OCI-LY1 (cell line): ENCODE results near the gene TMEM132A.

ENCODE experiments used
- H2AFZ ChIP-seq: fragments of 200-600 bp; sonication (generic), shearing (Covaris generic); 2 replicates; pipeline ENCODE4 v1.6.0; 2014; ENCODE audit warnings: antibody characterized with exemption, mild to moderate bottlenecking, low read length
- H3F3A ChIP-seq: fragments of 200-600 bp; sonication (generic), shearing (Covaris generic); 2 replicates; pipeline ENCODE4 v1.6.0; 2014; ENCODE audit warnings: mild to moderate bottlenecking, antibody characterized with exemption, low read length, moderate library complexity; ENCODE audit not compliant: insufficient read depth
- H3K27ac ChIP-seq: fragments of 200-600 bp; sonication (generic); 2 replicates; pipeline ENCODE4 v1.5.1; 2014; ENCODE audit warnings: low read length, mixed run types, mild to moderate bottlenecking, low read depth; ENCODE audit not compliant: poor library complexity, severe bottlenecking
- H3K27me3 ChIP-seq: fragments of 200-600 bp; sonication (generic); 2 replicates; pipeline ENCODE4 v1.6.0; 2014; ENCODE audit warnings: antibody characterized with exemption, mild to moderate bottlenecking, low read length, moderate library complexity; ENCODE audit not compliant: insufficient read depth
- H3K36me3 ChIP-seq: fragments of 200-600 bp; sonication (generic); 2 replicates; pipeline ENCODE4 v1.6.1; 2014; ENCODE audit warnings: mild to moderate bottlenecking, antibody characterized with exemption, low read length, moderate library complexity, mixed read lengths; ENCODE audit not compliant: insufficient read depth
- H3K4me1 ChIP-seq: fragments of 200-600 bp; sonication (generic); 2 replicates; pipeline ENCODE4 v1.5.1; 2014; ENCODE audit warnings: mild to moderate bottlenecking, low read length, moderate library complexity; ENCODE audit not compliant: insufficient read depth, severe bottlenecking
- H3K4me2 ChIP-seq: fragments of 200-600 bp; sonication (generic), shearing (Covaris generic); 2 replicates; pipeline ENCODE4 v1.6.1; 2014; ENCODE audit warnings: low read length
- H3K4me3 ChIP-seq: fragments of 200-600 bp; sonication (generic); 2 replicates; pipeline ENCODE4 v1.5.1; 2014; ENCODE audit warnings: low read length, low read depth, mild to moderate bottlenecking, mixed read lengths; ENCODE audit not compliant: poor library complexity, severe bottlenecking
- H3K79me2 ChIP-seq: fragments of 200-600 bp; shearing (Covaris generic); 2 replicates; pipeline ENCODE4 v1.6.1; 2016; ENCODE audit warnings: mixed run types, low read length, mixed read lengths; ENCODE audit not compliant: insufficient read depth
- H3K9ac ChIP-seq: fragments of 200-600 bp; sonication (generic), shearing (Covaris generic); 2 replicates; pipeline ENCODE4 v1.6.1; 2014; ENCODE audit warnings: mild to moderate bottlenecking, low read length, mixed read lengths
- H3K9me2 ChIP-seq: fragments of 200-600 bp; sonication (generic), shearing (Covaris generic); 2 replicates; pipeline ENCODE4 v1.6.1; 2014; ENCODE audit warnings: low read depth, mild to moderate bottlenecking, low read length, mixed read lengths
- H3K9me3 ChIP-seq: fragments of 200-600 bp; shearing (Covaris generic); 2 replicates; pipeline ENCODE4 v1.6.1; 2014; ENCODE audit warnings: low read length, mixed read lengths
- H4K20me1 ChIP-seq: fragments of 200-600 bp; sonication (generic), shearing (Covaris generic); 2 replicates; pipeline ENCODE4 v1.6.0; 2016; ENCODE audit warnings: mild to moderate bottlenecking, low read length; ENCODE audit not compliant: insufficient read depth
- EZH2 ChIP-seq: fragments of 200-600 bp; sonication (generic), shearing (Covaris generic); IDR thresholded peaks from 2 replicates; pipeline ENCODE4 v1.8.0; 2017; ENCODE audit warnings: borderline replicate concordance, mixed run types, mild to moderate bottlenecking, antibody characterized with exemption, low read length, moderate library complexity, mixed read lengths
- TF ChIP-seq, protein P1 (sequence below): fragments of 200-600 bp; sonication (generic), shearing (Covaris generic); IDR thresholded peaks from 2 replicates; pipeline ENCODE4 v1.5.1; 2017; ENCODE audit warnings: mild to moderate bottlenecking, antibody characterized with exemption, low read length, moderate library complexity, mixed read lengths

The TMEM132A gene

GRCh38 chr11:60953781-60954180 lies 29.5 kb downstream of the TMEM132A start:
- Histone ChIP-seq H2AFZ (no peak overlapping the region), H3K9me2 (no peaks in the 10 kb centered on the region), H3K27me3 (peaks cover 4% of the 10 kb centered on the region; the same call in 1 of the 2 replicates), H3K79me2 (no peaks in the 10 kb centered on the region), H3K9me3 (no peaks in the 10 kb centered on the region), H3K27ac (no peak overlapping the region), H3K9ac (no peak overlapping the region), H3K4me1 (peaks cover 12% of the 10 kb centered on the region), H3K36me3 (no peaks in the 10 kb centered on the region), H3K4me3 (no peak overlapping the region), H3F3A (no peaks in the 10 kb centered on the region), H4K20me1 (no peaks in the 10 kb centered on the region), H3K4me2 (no peak overlapping the region)
- TF ChIP-seq, protein P1, sequence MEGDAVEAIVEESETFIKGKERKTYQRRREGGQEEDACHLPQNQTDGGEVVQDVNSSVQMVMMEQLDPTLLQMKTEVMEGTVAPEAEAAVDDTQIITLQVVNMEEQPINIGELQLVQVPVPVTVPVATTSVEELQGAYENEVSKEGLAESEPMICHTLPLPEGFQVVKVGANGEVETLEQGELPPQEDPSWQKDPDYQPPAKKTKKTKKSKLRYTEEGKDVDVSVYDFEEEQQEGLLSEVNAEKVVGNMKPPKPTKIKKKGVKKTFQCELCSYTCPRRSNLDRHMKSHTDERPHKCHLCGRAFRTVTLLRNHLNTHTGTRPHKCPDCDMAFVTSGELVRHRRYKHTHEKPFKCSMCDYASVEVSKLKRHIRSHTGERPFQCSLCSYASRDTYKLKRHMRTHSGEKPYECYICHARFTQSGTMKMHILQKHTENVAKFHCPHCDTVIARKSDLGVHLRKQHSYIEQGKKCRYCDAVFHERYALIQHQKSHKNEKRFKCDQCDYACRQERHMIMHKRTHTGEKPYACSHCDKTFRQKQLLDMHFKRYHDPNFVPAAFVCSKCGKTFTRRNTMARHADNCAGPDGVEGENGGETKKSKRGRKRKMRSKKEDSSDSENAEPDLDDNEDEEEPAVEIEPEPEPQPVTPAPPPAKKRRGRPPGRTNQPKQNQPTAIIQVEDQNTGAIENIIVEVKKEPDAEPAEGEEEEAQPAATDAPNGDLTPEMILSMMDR, result no peak
- TF ChIP-seq EZH2, result no peak

DNA sequence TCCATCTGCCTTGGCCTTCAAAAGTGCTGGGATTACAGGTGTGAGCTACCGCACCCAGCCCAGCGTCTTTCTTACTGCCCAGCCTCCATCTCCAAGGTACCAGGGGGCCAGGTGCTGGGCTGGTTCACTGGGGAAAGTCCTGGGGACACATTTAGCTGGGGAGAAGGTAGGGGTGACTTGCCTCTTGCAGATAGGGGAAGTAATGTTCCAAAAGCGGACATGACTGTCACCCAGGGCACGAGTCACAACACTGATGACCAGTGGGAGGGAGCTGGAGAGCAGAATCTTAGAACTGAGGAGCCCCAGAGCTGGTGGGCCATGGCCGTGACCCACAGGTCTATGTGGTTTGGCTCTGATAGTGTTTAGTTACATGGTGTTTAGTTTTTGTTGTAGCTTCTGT lies 30.2 kb downstream of the TMEM132A start:
- Histone ChIP-seq H3F3A (no peaks in the 10 kb centered on the region), H3K9me3 (no peaks in the 10 kb centered on the region), H3K36me3 (no peaks in the 10 kb centered on the region), H3K27ac (no peak overlapping the region), H3K9me2 (no peaks in the 10 kb centered on the region), H3K4me1 (peaks cover 12% of the 10 kb centered on the region), H2AFZ (no peak overlapping the region), H3K79me2 (no peaks in the 10 kb centered on the region), H3K4me2 (no peak overlapping the region), H4K20me1 (no peaks in the 10 kb centered on the region), H3K27me3 (peaks cover 4% of the 10 kb centered on the region; the same call in 1 of the 2 replicates), H3K4me3 (no peak overlapping the region), H3K9ac (no peak overlapping the region)
- TF ChIP-seq, protein P1, result no peak
- no peak for TF ChIP-seq EZH2

DNA sequence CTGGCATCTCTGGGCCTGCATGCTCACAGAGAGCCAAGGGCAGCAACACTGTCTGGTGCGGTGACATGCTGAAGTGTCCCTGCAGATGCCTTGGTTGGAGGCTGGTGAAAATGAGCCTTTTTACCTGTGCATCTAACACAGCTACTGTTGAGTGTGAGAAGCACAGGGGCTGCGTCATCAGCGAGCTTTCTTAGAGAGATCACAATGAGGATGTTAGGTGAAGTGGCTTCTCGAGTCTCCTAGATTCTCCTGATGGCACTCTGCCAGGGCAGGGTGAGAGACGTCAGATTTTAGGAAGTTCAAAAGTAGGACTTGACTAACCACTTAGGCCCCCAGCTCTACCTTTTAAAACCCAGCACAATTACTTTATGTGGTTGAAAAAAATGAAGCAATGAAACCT lies 31.3 kb downstream of the TMEM132A start:
- H3K4me2 ChIP-seq, result no peak overlapping the region
- no peaks in the 10 kb centered on the region for H4K20me1 ChIP-seq
- no peaks in the 10 kb centered on the region for H3K9me2 ChIP-seq
- TF ChIP-seq, protein P1, result no peak
- no peak for TF ChIP-seq EZH2
- no peaks in the 10 kb centered on the region for H3K9me3 ChIP-seq
- H3K27ac ChIP-seq, result no peak overlapping the region
- no peaks in the 10 kb centered on the region for H3K79me2 ChIP-seq
- no peaks in the 10 kb centered on the region for H3K36me3 ChIP-seq
- no peak overlapping the region for H3K9ac ChIP-seq
- peaks cover 12% of the 10 kb centered on the region for H3K4me1 ChIP-seq
- H3K27me3 ChIP-seq, result peaks cover 4% of the 10 kb centered on the region; the same call in 1 of the 2 replicates
- no peak overlapping the region for H3K4me3 ChIP-seq
- H2AFZ ChIP-seq, result no peak overlapping the region
- no peaks in the 10 kb centered on the region for H3F3A ChIP-seq
